ENCODE measurements around the gene IGF1. TPM values are rescaled to one million over a fixed set of nuclear protein-coding genes. Genes with fewer than 3 reads are reported as not detected.

The IGF1 gene
- total RNA-seq, 1 experiment from 2014 or later: 0.42 TPM

- Histone ChIP-seq H3K79me2 (ENCODE audit: insufficient read depth, low read length) (no peaks in the 10 kb centered on the region), H2AFZ (ENCODE audit: low read depth, low read length, poor library complexity, severe bottlenecking) (no peak overlapping the region), H3K9me3 (ENCODE audit: control insufficient read depth in 1 of 2, insufficient read depth in 1 of 2, low read depth in 1 of 2, low read length in 2 of 2) (no peaks in the 10 kb centered on the region), H3K4me3 (replicated peaks in 1 of 2; ENCODE audit: low read depth in 1 of 2, low read length in 2 of 2) (no peak overlapping the region), H3K4me1 (ENCODE audit: control insufficient read depth in 1 of 2, insufficient read depth in 2 of 2, low read length in 2 of 2) (no peaks in the 10 kb centered on the region), H3K9me2 (ENCODE audit: insufficient read depth) (no peaks in the 10 kb centered on the region; the same call in 1 of the 2 replicates), H3K9ac (ENCODE audit: low read length) (no peak overlapping the region), H3K36me3 (ENCODE audit: control insufficient read depth in 1 of 2, insufficient read depth in 2 of 2, low read length in 2 of 2) (no peaks in the 10 kb centered on the region), H3K27me3 (ENCODE audit: insufficient read depth, low read length) (no peaks in the 10 kb centered on the region; the same call in 1 of the 2 replicates), H3K4me2 (ENCODE audit: low read length) (no peak overlapping the region), H3K27ac (ENCODE audit: low read depth, low read length) (no peak overlapping the region), H4K20me1 (ENCODE audit: insufficient read depth) (no peaks in the 10 kb centered on the region)
- TF ChIP-seq POLR2A (IDR thresholded peaks at IDR 0.05; ENCODE audit: borderline replicate concordance, extremely low read depth, insufficient read depth, insufficient read length) (no peak), POLR2AphosphoS5 (IDR thresholded peaks at IDR 0.05; ENCODE audit: low read depth, low read length) (no peak), CBX3 (IDR thresholded peaks at IDR 0.05; ENCODE audit: low read depth) (no peak), SP1 (IDR thresholded peaks at IDR 0.05; ENCODE audit: low read depth) (no peak), ATF3 (IDR thresholded peaks at IDR 0.05) (no peak), SRF (IDR thresholded peaks at IDR 0.05; ENCODE audit: low read depth) (no peak), ZNF274 (IDR thresholded peaks at IDR 0.05; ENCODE audit: low read depth, low read length) (no peak), ZFX (IDR thresholded peaks at IDR 0.05) (no peak), REST (IDR thresholded peaks at IDR 0.05; ENCODE audit: low read depth) (no peak), MAX (IDR thresholded peaks at IDR 0.05) (no peak), TCF7L2 (IDR thresholded peaks at IDR 0.05; ENCODE audit: borderline replicate concordance, extremely low read depth, insufficient read depth, insufficient read length) (no peak)
- POLR2A ChIA-PET: no interaction called here
- CTCF ChIA-PET: no interaction called here
- RAD21 ChIA-PET (ENCODE audit: low non-redundant PET in 1 of 2, low total read pairs in 2 of 2, uncharacterized antibody in 2 of 2, unreplicated experiment in 2 of 2): no interaction called here
- no peak for DNase-seq (ENCODE audit: low read depth, low spot score)
- BruUV-seq (replicated peaks): no TSS peak
- no peak for ATAC-seq
- intact Hi-C loops (cut with micrococcal nuclease): no loop called here
Measured at GRCh38 chr12:102441077-102441596, 39.2 kb downstream of the IGF1 start.
